ENCODE measurements around the gene CFL1. TPM values are rescaled to one million over a fixed set of nuclear protein-coding genes. Genes with fewer than 3 reads are reported as not detected.
A peak's percentile ranks its signal among the peaks of the same experiment; 100 is the strongest.

The CFL1 gene
- total and polyA plus RNA-seq, 4 donors: 387 to 1,282 (median 730) TPM

DNA sequence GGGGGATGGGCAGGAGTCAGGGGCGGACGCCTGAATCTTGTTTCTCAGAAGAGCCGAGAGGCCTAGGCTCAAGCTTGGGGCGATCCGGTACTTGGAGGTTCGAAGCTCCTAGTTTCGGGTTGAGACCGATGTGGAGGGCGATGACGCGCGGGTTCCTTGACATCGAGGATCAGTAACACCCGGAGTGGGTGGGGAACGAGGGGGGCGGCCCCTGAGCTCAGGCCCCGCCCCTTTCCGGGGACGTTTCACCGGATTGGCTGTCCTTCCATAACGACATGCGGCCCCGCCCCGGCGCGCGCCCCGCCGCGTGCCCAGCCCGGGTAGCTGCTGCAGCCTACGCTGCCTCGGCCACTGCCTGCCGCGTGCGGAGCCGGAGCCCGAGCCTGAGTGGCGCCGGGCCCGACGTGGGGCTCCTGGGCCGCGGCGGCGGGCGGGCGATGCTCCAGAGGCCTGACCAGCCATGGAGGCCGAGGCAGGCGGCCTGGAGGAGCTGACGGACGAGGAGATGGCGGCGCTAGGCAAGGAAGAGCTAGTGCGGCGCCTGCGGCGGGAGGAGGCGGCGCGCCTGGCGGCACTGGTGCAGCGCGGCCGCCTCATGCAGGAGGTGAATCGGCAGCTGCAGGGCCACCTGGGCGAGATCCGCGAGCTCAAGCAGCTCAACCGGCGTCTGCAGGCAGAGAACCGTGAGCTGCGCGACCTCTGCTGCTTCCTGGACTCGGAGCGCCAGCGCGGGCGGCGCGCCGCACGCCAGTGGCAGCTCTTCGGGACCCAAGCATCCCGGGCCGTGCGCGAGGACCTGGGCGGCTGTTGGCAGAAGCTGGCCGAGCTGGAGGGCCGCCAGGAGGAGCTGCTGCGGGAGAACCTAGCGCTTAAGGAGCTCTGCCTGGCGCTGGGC, 32.6 kb upstream of the CFL1 start, which contains the start of gene CCDC85B:
TSS of gene CCDC85B (plus strand) at position 350 of the 895 bp plus-strand sequence. CDS start at position 461, 111 bp downstream.
- H3K4me1 ChIP-seq (ENCODE audit: control insufficient read depth in 5 of 5, insufficient read depth in 5 of 5, low read length in 5 of 5): peaks cover 5 to 54% (median 13%) of the 10 kb centered on the region in 5 donors
- H3K4me3 ChIP-seq: peak within 1 kb of the TSS; percentile 64
- H3K9me3 ChIP-seq (ENCODE audit: control insufficient read depth in 4 of 4, insufficient read depth in 3 of 4, low read length in 3 of 4): no peaks in the 10 kb centered on the region
- DNase-seq (peak; percentile 97 to 98 (median 98)), ATAC-seq (ENCODE audit: insufficient read depth, low FRiP score) (peak; percentile 88)
- 0 to 1% methylated on average over 64 to 94 of the region's 94 CpGs for WGBS, 2 donors
- no peaks in the 10 kb centered on the region for H3K27me3 ChIP-seq (ENCODE audit: control insufficient read depth in 3 of 3, insufficient read depth in 3 of 3, low read length in 2 of 3)
- peaks cover 0 to 9% (median 3%) of the 10 kb centered on the region in 4 donors for H3K36me3 ChIP-seq (ENCODE audit: control insufficient read depth in 4 of 4, insufficient read depth in 4 of 4, low read length in 4 of 4)
- H3K9ac ChIP-seq (ENCODE audit: insufficient read depth in 1 of 2, low read length in 2 of 2): peak within 1 kb of the TSS in 1 of 2 donors; percentile 94
- TF ChIP-seq, protein P1, sequence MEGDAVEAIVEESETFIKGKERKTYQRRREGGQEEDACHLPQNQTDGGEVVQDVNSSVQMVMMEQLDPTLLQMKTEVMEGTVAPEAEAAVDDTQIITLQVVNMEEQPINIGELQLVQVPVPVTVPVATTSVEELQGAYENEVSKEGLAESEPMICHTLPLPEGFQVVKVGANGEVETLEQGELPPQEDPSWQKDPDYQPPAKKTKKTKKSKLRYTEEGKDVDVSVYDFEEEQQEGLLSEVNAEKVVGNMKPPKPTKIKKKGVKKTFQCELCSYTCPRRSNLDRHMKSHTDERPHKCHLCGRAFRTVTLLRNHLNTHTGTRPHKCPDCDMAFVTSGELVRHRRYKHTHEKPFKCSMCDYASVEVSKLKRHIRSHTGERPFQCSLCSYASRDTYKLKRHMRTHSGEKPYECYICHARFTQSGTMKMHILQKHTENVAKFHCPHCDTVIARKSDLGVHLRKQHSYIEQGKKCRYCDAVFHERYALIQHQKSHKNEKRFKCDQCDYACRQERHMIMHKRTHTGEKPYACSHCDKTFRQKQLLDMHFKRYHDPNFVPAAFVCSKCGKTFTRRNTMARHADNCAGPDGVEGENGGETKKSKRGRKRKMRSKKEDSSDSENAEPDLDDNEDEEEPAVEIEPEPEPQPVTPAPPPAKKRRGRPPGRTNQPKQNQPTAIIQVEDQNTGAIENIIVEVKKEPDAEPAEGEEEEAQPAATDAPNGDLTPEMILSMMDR (IDR thresholded peaks at IDR 0.05; ENCODE audit: control extremely low read depth, extremely low read depth): no peak
- H3K27ac ChIP-seq (ENCODE audit: low read depth in 1 of 2, low read length in 1 of 2): peak within 1 kb of the TSS; percentile 93 to 98

DNA sequence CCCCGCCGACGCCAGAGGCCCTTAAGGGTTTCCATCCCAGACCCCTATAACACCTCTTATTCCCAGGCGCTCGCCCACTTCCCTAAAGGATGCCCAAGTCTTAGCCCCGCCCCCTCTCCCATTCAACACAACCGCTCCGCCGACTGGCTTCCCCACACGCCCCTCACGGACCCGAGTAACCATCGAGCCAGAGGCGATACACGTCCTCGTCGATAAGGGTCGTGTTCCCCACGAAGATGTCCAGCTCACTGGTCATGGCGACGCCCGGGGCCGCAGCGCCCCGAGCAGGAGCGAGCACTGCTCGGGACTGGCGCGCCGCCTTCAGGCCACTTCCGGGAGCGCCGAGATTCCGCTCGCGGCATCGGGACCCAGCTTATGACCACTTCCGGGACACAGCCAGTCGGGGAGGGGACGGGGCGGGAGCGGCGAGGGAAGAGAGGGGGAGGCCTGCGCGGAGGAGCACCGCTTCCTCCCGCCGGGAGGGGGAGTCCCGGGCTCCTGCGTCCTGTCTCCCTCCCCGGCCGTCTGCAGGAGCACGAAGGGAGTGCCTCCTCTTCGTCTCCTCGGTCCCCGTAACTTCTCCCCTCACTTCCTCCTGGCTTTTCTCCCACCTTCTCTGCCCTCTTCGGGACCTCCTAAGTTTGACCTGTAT, 30.3 kb upstream of the CFL1 start, which contains the start of gene FIBP:
TSS of gene FIBP (minus strand) at position 309 of the 652 bp plus-strand sequence. CDS start at position 256, 53 bp downstream.
- Histone ChIP-seq H3K36me3 (ENCODE audit: control insufficient read depth in 4 of 4, insufficient read depth in 4 of 4, low read length in 4 of 4) (peaks cover 7 to 23% (median 19%) of the 10 kb centered on the region in 4 donors), H3K4me3 (peak within 1 kb of the TSS; percentile 67), H3K9me3 (ENCODE audit: control insufficient read depth in 4 of 4, insufficient read depth in 3 of 4, low read length in 3 of 4) (no peaks in the 10 kb centered on the region), H3K9ac (ENCODE audit: insufficient read depth in 1 of 2, low read length in 2 of 2) (peak within 1 kb of the TSS; percentile 59 to 94), H3K27me3 (ENCODE audit: control insufficient read depth in 3 of 3, insufficient read depth in 3 of 3, low read length in 2 of 3) (no peaks in the 10 kb centered on the region), H3K4me1 (ENCODE audit: control insufficient read depth in 5 of 5, insufficient read depth in 5 of 5, low read length in 5 of 5) (peaks cover 5 to 54% (median 13%) of the 10 kb centered on the region in 5 donors), H3K27ac (ENCODE audit: low read depth in 1 of 2, low read length in 1 of 2) (peak within 1 kb of the TSS; percentile 95)
- WGBS, 2 donors: 1% methylated on average over 48 to 56 of the region's 57 CpGs
- ATAC-seq (ENCODE audit: insufficient read depth, low FRiP score): peak; percentile 75
- DNase-seq: peak; percentile 98 to 99 (median 99)
- TF ChIP-seq, protein P1 (IDR thresholded peaks at IDR 0.05; ENCODE audit: control extremely low read depth, extremely low read depth): peak; percentile 60

DNA sequence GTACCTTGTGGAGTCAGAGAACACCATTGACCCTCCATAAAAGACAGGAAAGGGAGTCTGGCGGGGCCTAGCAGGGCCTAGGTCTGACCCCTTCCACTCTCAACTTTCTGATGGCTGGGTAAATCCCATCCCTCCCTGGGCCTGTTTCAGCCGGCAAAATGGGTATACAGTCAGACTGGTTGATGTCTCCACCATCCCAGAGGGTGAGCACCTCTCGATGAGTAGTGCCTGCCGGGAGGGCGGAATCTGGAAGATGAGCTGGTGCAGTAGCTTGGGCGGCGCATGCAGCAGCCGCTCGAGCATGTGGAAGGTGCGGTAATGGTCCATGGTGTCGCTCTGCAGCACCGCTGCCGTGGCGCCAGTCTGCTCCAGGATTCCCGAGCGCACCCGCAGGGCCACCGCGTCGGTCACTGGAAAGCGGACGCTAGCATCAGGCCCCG, 29.8 kb upstream of the CFL1 start:
- TF ChIP-seq, protein P1 (IDR thresholded peaks at IDR 0.05; ENCODE audit: control extremely low read depth, extremely low read depth): no peak
- WGBS, 2 donors: 5% methylated on average over 23 of the region's 23 CpGs
- no peak for ATAC-seq (ENCODE audit: insufficient read depth, low FRiP score)

More for the DNA sequence above, 29.8 kb upstream of the CFL1 start:
- Histone ChIP-seq H3K27me3 (ENCODE audit: control insufficient read depth in 3 of 3, insufficient read depth in 3 of 3, low read length in 2 of 3) (no peaks in the 10 kb centered on the region), H3K9me3 (ENCODE audit: control insufficient read depth in 4 of 4, insufficient read depth in 3 of 4, low read length in 3 of 4) (no peaks in the 10 kb centered on the region), H3K36me3 (ENCODE audit: control insufficient read depth in 4 of 4, insufficient read depth in 4 of 4, low read length in 4 of 4) (peaks cover 7 to 23% (median 23%) of the 10 kb centered on the region in 4 donors), H3K27ac (ENCODE audit: low read depth in 1 of 2, low read length in 1 of 2) (peak overlapping the region; percentile 82 to 95), H3K9ac (ENCODE audit: insufficient read depth in 1 of 2, low read length in 2 of 2) (peak overlapping the region; percentile 39 to 67), H3K4me1 (ENCODE audit: control insufficient read depth in 5 of 5, insufficient read depth in 5 of 5, low read length in 5 of 5) (peaks cover 5 to 51% (median 13%) of the 10 kb centered on the region in 5 donors), H3K4me3 (peak overlapping the region; percentile 67)
- no peak for DNase-seq

Measured in lung (tissue), 12 donors.